AML-193 (cell line): ENCODE results near the gene ITIH1.

ENCODE experiments used
- DNase-seq, 2 experiments: peaks; one replicate each; lab custom pipeline; 2025; lab: John Stamatoyannopoulos, UW

The ITIH1 gene

DNA sequence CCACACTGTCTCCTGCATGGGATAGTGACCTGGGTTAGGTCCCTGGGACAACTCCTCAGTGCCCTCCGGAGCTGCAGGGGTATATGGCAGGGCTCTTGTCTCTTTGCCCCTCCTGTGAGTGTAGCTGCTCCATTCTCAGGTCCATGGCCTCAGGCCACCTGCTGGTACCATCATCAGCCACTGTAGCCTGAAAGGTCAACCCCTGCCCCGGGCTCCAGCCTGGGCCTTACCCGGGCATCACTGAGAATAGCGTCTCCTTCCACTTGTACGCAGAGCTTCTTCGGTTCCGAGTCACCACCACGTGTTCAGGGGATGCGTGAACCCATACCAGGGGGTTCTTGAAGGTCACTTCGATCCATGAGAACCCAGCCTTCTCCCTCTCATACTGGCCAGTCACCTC, 39.3 kb downstream of the ITIH1 start:
- no peak for DNase-seq

DNA sequence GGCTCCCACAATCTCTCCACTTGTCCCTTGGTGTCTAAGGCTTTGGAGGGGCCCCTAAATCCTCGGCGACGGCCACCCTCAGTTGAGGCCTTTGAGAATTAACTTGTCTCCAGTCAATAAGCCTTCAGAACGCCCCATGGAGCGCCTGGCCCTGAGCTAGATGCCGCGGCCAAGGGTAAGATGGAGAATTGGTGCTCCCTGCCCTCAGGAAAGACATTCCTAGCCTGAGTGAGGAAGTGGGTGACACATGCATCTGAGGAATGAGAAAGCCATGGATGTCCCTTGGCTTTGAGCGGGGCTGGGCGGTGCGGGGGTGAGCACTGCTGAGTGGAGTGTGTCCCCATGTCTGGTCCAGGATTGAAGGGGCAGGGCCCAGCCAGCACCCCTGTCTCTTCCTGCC, 39.8 kb downstream of the ITIH1 start:
- no peak for DNase-seq

DNA sequence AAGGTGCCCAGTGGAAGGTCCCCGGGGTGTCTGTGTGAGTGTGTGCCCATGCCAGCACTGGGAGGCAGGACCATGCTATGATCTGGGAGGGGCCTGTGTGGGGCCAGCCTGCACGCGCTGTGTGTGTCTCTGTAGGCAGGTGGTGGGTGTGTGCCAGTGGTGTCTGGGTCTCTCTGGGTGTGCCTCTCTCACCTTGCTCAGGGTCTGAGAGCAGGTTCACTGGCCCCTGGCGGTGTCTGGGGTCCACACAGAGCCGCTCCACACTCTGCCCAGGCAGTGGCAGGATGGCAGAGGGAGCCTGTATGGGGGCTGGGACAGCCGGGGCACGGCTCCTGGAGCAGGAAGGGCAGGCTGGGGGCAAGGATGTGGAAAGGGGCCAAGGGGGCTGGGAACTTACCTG, 40.5 kb downstream of the ITIH1 start:
- no peak for DNase-seq

DNA sequence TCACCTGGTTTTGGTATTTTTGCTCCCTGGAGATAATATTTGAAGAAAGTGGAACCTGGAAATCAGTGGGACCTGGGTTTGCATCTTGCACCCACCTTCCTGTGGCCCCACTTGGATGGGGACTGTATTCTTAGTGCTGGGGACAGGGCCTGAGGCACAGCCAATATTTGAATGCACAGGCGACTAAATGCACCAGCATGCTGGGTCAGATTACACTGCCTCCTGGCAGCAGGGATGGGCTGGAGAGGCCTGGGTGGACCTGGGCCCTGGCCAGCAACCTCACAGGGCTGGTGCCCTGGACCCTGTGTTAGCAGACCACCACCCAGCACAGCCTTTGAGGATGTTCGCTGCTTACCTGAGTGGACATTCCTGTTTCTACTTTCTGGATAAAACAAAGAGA, 42.5 kb downstream of the ITIH1 start:
- DNase-seq, result no peak

DNA sequence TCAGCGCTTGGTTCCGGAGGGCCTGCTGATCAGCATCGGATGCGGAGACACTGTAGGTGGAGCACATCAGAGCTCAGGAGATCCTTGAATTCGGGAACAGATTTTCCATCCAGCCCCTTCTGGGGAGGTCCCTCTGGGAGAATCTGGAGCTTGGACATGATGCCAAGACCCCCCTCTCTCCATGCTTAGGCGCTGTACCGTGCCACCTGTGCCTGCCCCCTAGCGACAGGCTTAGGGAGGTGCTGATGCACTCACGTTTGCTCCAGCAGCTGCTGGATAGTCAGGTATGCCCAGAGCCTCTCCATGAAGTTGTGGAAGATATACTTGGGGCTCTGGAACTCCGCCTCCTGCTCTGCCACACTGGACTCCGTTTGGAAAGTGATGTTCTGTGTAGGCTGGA, 43.3 kb downstream of the ITIH1 start:
- DNase-seq, result no peak

DNA sequence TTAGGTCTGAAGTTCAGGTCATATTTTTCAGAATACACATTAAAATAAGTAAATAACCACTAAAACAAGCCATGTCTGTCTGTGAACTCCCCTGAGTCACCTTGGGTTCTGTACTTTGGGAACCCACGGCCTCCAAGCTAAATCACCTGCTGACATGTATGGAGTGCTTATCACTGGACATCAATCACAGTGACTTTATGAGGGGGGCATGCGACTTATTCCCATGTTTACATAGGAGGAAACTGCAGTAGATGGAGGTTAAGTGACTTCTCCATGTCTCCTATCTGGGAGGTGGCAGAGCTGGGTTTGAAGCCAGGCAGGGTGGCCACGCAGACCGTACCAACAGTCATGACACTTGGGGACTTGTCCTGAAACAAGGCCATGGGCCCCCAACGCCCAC, 45.0 kb downstream of the ITIH1 start:
- DNase-seq, result no peak

DNA sequence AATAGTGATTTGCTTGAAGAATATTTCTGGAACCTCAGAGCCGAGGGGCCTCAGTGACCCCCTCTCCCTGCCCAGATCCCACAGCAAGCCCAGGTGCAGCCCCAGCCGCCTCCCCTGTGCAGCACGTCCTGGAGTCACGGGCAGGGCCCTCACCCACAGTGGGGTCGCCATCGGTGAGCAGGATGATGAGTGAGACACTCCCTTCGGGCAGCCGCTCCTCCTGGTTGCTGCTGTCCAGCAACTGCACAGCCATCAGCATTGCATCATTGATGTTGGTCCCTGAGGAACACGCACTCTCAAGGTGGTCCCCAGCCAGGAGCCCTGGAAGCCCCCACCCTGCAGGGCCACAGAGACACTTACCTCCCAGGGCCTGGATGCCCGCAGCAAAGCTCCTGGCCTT, 46.6 kb downstream of the ITIH1 start:
- DNase-seq, result no peak

DNA sequence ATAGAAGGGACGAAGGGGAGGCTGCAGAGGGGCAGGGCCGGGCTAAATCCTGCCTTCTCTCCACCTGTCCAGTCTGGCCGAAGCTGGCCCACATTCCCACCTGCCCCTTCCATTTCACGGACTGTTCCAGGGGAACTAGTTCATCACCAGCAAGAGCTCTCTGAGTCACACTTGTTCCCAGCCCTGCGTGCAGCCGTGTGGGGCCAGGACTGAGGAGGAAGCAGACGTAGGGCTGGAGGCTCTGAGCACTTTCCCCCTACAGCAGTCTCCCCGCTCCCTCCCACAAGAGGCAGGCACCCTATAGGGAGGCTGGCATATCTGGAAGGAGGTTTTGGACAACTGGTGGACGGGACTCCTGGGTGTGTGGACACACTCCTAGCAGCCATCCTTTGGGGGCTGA, 50.0 kb downstream of the ITIH1 start:
- DNase-seq, result no peak

DNA sequence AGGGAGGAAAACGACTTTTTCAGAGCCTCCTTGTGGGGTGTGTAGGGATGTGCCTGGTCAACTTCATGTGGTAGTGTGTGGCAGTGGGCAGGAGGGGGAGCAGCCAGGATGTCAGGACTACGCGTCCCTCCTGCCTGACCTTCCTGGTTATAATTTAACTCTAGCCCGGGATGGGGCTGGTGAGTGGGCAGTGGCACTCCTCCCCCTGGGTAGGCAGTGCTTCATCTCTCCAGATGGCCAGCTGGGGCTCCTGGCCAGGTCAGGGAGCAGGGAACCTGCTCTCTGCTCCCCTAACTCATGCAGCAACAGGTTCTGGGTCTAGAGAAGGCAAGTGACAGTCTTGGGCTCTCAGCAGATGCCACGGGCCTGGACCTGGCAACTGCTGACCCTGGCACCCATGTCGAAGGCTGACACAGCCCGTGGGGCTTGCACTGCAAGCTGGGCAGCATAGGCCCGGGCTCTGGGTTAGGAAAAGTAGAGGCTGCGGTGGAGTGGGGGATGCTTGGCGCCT, 50.5 kb downstream of the ITIH1 start:
- DNase-seq, result no peak

DNA sequence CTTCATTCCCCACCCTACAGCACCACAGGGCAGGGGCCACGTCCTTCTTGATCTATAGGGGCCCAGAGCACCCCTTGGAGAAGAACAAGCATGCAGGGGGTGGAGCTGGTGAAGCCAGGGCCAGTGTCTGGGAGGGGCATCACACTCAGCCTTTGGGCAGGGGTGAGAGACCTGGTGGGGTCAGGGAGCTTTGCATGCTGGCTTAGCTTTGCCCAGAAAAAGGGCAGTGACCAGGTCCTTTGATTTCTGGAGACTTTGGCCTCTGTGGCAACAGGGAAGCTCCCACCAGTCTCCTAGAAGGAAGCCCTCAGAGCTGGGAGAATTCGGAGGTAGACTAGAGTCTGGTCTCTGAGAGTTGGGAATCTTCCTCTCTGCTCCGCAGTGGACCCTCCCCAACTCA, 52.1 kb downstream of the ITIH1 start:
- no peak for DNase-seq

DNA sequence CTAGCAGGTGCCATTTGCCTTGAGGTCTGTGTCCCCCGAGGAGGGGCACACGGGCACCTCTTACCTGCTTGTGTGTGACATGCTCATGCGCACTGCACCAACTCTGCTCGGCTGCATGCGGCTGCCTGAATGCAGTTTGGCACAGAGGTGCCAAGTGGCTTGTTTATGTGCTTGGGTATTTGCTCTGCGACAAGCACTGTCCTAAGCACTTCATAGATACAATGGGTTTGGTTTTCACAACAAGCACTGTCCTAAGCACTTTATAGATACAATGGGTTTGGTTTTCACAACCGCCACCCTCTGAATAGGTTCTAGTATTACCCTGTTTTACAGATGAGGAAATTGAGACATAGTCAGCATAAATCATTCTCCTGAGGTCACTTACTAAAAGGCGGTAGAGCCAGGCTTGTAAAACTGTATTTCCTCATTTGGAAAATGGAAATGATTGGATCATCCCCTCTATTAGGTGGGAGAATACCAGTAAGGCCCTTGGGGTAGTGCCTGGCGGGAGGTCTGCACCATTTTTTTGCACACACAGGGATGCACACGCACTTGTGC, 52.6 kb downstream of the ITIH1 start:
- DNase-seq, result no peak

DNA sequence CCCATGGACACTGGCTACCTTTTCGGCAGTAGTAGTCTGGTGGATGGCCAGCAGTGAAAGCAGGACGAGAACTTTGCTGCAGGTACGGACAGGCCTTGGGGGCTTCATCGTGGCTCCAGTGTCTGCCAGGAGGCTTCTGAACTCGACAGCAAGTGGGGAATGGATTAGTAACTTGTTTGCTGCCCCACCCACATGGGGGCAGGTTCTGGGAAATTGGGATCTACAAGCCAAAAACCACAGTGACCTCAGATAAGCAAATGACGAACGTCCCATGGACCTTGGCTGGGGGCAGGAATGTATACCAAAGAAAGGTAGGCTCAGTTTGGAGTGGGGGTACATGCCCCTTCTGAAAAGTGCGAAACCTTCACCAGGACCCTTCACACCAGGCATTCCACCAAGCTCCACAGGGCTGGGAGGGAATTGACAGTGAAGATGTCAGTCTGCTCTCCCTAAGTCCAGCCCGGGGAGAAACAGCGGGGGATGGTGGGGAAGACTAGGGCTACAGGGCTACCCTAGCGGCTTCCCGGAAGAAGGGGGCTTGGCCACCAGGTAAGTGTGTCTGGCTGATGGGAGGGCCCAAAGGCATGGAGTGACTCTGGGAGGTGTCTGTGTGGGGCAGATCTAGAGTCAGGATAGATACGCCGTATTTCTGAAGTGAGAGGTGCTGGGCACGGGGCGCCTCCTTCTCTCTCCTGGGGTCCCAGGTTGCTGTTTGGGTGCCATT, 53.3 kb downstream of the ITIH1 start, which contains the start of gene ITIH4:
ITIH4 (minus strand) TSS at position 138 of the 724 bp plus-strand sequence; CDS start at position 108, 30 bp downstream.
- DNase-seq, result no peak

DNA sequence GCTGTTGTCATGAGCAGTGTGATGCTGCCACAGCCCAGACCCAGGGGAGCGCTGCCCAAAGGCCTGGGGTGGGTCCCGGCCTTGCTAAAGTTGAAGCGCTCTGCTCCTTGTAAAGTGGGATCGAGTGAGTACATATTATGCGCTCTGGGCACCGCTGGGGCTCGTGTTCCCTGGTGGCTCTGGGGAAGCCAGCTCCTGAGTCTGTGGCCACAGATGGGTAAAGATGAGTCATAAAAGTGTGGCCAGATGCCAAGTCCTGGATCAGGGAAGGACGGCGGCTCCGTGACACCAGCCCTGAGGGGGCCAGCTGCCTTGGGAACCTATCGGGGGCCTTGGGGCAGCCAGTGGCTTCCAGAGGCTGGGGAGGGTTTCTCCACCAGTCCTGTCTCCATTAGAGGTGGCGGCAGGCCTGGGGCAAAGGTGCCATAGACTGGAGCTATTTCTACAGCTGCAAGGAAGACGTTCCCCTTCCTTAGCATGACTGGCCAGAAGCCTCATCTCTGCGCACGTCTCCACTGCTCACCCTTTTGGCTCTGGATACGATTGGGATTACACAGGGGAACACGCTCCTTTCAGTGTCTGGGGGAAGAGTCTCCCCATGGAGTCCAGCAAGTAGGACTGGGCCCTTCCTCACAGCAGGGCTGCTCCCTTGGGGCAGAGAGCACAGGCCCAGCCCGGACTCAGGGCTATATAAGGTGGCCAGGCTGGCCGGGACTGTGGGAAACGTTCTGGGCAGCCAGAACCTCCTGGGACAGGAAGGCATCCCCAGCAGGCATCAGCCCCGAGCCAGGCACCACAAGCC, 54.3 kb downstream of the ITIH1 start:
- no peak for DNase-seq

DNA sequence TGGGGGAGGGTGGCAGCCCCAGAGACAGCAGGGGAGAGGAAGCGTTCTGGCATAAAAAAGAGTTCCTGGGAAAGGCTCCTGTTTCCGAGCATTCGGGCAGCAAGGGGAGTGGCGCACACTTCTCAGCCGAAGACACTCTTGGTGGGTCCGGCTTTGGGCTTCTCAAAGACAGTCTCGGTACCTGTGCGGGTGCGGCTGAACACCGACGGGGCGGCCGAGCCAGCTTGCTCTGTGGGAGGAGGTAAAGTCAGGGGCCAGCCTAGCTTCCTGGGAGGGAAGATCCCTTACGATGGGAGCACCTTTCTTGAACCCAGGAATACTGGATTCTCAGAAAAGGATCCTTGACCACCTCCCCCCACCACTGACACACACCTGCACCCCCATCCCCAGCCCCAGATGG, 55.8 kb downstream of the ITIH1 start:
- no peak for DNase-seq

DNA sequence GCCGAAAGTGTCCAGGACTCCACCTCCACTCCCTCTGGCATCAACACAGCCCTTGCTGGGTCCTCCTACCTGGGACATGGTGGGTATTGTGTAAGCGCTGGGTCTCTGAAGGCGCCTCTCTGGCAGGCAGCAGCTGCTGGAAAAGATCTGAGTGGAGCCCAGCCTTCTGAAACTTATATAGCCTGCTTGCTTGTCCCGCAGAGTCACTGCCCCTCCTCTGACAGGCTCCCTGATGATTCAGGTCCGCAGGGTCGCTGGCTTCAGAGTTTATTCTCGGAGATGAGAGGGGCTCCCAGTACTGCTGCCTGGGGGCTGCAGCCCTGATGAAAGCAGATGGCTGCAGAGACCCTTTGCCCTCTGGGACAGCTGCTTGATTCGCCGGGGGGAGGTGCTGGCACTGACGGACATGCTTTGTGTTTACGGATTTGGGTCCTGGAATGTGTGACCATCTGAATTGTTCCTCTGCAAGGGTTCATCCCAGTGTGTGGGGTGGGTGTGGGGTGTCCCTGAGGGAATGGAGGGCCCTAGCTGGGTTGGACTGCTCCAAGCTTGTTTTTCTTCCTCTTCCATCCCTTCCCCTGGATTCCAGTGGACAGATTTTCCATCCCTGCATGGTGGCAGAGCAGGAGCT, 57.6 kb downstream of the ITIH1 start, which contains the start of gene MUSTN1:
MUSTN1 (minus strand) TSS at position 149 of the 631 bp plus-strand sequence; CDS start at position 78, 71 bp downstream.
- DNase-seq, result no peak

DNA sequence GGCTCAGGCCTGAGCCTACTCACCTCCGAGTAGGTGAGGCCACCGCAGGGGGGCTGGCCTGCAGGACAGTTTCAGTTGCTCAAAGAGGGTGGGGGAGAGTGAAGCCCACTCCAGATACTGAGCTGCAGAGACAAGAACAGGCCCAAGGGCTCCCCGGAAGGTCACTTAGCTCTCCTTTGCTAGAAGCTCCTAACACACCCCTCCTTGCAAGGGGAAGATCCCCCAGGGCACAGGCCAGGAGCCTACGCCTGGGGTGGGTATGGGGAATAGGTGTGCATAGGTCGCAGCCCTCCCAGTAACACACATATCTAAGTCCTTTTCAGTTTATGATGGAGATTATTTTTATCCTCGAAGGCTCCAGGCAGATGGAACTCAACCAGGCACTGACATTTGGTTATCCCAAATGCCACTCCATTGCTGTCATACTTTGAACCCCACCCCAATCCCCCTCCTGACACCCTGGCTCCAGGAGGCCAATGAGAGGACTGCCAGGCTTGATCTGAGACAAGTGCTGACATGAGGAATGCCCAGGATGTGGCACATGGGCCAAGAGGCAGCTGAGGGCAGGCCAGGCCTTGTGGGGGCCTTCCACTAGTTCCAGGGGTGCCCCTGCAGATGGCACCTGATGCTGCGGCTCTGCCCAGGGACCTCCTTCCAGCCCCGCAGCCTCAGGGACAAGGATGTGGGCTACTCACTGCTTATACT, 58.5 kb downstream of the ITIH1 start:
- no peak for DNase-seq

DNA sequence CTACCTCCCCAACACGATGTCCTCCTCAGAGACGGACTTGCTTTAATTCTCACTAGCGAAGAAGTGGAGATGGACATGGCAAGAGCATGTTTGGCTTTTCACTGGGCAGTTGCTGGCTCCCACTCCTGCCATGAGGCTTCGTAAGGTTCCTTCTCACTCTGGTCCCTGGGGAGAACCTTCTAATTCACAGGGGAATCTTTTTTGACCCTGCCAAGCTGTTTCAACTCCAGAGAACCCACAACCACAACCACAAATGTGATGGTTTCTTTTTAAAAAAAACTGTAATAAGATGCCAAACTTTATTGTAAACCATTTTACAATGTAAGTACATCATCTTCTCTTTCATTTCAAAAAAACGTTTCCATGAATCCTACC, 59.1 kb downstream of the ITIH1 start:
- no peak for DNase-seq

DNA sequence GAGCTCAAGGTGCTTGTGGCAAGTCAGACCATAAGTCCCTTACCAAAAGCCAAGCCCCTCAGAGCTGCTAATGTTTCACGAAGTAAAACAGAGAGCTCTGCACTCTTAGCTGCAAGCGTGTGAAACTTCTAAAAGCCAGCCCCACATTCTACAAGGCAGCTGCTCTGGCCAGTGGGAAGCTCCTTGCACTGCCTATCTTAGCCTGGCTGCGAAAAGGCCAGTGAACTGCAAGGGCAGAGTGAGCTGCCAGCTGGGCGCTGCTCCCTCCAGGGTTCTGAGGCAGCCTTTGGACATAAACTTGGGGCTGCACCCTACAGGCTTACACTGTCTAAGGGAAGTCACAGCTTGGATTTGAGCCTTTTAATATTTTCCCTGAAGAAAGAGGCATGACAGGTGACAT, 59.6 kb downstream of the ITIH1 start:
- no peak for DNase-seq

DNA sequence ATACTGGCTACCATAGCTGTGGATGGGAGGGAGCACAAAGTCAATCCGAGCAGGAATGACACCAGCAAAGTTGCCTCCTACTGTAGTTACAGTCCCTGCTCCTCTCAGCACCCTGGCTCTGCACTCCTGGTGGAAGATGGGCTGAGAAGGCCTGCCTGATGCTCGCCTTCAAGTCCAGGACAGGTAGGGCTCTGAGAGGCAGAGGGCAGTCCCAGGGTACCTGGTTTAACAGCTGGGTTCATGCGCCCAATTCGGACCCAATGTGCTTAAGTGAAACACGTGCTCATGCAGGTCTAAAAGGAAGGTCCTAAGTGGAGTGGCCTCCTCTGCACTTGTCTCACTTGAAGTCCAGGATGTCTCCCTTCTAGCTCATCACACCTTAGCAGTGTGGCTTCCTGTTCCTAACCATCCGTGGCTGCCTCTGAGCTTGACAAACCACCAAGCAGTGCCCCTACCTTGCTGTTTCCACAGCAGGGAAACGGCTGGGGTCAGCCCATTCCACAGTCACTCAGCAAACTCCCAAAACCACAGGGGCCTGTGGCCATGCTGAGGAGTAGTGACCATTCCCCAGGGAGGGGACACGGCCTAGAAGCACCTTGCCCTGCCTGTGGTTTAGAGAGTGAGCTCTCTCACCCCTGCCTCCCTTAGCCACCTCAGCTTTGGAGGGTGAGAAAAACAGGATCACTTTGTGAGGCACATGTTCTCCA, 61.3 kb downstream of the ITIH1 start:
- no peak for DNase-seq

DNA sequence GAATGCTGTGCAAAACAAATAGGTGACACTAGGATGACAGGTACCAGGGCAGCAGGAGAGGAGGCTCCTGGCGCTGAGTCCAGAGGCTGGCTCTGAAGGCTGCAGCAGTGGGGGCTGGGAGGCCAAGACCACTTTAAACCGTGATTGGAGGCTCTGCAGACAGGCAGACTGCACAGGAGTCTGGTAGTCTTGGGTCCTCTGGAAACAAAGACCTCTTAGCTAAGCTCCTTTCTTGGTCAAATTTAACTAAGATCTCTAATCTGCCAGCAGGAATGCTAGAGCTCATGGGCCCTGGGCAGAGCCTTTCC, 61.8 kb downstream of the ITIH1 start:
- DNase-seq, result no peak

DNA sequence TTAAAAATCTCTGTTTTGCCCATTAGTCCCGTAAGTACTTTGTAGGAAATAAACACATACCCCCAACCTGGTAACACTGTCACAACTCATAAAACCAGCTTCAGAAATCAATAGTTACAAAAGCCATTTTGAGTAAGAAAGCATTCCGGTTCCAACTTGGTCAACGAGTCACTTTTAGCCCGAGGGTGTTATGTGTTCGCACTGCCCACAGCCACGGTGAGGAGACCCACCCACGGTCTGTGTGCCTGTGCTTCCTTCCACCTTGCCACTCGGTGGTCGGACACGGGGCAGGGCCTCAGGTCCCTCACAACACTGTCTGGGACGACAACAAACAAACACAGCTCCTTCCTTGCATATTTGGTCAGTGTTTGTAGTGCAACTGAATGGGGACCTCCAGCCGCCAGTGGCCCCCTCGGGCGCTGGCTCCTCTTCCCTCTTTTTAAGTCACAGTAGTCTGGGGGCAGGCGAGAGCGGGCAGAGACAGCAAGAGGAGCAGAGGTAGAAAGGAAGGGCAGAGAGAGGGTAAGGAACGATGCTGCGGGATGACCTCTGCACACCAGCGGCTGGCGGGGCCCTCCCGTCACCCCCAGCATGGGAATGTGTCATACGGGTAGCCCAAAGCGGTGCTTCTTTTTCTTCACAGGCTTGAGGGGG, 62.6 kb downstream of the ITIH1 start:
- DNase-seq, result no peak
